Fibroblast of the aortic adventitia (primary cell): ENCODE data around the gene CD83. TPM values are rescaled to one million over a fixed set of nuclear protein-coding genes. Genes with fewer than 3 reads are reported as not detected.

ENCODE experiments used
- DNase-seq: peaks from one replicate; pipeline ENCODE4 v3.0.0-alpha.2; 2010; ENCODE audit warnings: low read depth
- H3K4me3 ChIP-seq: 2 replicates; pipeline ENCODE4 v1.5.1; 2011; ENCODE audit warnings: low read depth, mild to moderate bottlenecking, control low read depth, low read length, moderate library complexity
- total RNA-seq: library from RNA; depleted of rRNA; stranded (reverse); fragments of >200 nt; gene quantifications from 2 replicates; pipeline ENCODE4 v1.2.3, GENCODE V29; 2012; ENCODE audit warnings: low replicate concordance
- TF ChIP-seq, protein P1 (sequence below): IDR thresholded peaks from 2 replicates; pipeline ENCODE4 v1.5.1; 2011; ENCODE audit warnings: mild to moderate bottlenecking, low read length, control low read depth, inconsistent platforms; ENCODE audit not compliant: insufficient read depth

The CD83 gene
- total RNA-seq, 1 donor, result 1.4 TPM

- no peak for DNase-seq
- TF ChIP-seq, protein P1, sequence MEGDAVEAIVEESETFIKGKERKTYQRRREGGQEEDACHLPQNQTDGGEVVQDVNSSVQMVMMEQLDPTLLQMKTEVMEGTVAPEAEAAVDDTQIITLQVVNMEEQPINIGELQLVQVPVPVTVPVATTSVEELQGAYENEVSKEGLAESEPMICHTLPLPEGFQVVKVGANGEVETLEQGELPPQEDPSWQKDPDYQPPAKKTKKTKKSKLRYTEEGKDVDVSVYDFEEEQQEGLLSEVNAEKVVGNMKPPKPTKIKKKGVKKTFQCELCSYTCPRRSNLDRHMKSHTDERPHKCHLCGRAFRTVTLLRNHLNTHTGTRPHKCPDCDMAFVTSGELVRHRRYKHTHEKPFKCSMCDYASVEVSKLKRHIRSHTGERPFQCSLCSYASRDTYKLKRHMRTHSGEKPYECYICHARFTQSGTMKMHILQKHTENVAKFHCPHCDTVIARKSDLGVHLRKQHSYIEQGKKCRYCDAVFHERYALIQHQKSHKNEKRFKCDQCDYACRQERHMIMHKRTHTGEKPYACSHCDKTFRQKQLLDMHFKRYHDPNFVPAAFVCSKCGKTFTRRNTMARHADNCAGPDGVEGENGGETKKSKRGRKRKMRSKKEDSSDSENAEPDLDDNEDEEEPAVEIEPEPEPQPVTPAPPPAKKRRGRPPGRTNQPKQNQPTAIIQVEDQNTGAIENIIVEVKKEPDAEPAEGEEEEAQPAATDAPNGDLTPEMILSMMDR, result no peak
- no peak overlapping the region for H3K4me3 ChIP-seq
Observed at GRCh38 chr6:14128012-14128411, 10.4 kb downstream of the CD83 start.

DNA sequence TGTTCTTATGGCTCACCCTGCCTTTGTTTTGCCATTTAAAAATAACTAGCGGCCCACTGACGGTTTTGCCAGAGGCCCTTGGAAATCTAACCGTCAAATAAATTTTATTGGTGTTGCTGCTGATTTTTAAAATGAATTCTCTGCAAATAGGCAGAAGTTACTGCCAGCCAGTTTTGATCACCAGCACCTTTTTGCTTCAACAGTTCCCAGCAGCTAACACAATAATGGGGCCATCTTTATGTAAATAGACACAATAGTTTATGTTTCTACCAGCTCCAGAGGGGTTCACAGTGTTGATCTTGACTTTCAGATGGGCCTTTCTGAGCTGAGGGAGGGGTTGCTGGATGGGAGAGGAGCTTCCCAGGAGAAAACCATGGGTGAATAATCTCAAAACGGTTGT lies 11.2 kb downstream of the CD83 start:
- TF ChIP-seq, protein P1, result no peak
- no peak for DNase-seq

GRCh38 chr6:14129575-14129974 lies 12.0 kb downstream of the CD83 start:
- no peak overlapping the region for H3K4me3 ChIP-seq
- TF ChIP-seq, protein P1, result peak; percentile 75
- peak; percentile 80 for DNase-seq

More for the DNA sequence above, 11.2 kb downstream of the CD83 start:
- no peak overlapping the region for H3K4me3 ChIP-seq

GRCh38 chr6:14130435-14131075 lies 13.0 kb downstream of the CD83 start:
- DNase-seq, result peak; percentile 19
- TF ChIP-seq, protein P1, result no peak
- H3K4me3 ChIP-seq, result no peak overlapping the region

- TF ChIP-seq, protein P1, result no peak
- DNase-seq, result no peak
- no peak overlapping the region for H3K4me3 ChIP-seq
Observed at GRCh38 chr6:14131579-14131978, 14.0 kb downstream of the CD83 start.

DNA sequence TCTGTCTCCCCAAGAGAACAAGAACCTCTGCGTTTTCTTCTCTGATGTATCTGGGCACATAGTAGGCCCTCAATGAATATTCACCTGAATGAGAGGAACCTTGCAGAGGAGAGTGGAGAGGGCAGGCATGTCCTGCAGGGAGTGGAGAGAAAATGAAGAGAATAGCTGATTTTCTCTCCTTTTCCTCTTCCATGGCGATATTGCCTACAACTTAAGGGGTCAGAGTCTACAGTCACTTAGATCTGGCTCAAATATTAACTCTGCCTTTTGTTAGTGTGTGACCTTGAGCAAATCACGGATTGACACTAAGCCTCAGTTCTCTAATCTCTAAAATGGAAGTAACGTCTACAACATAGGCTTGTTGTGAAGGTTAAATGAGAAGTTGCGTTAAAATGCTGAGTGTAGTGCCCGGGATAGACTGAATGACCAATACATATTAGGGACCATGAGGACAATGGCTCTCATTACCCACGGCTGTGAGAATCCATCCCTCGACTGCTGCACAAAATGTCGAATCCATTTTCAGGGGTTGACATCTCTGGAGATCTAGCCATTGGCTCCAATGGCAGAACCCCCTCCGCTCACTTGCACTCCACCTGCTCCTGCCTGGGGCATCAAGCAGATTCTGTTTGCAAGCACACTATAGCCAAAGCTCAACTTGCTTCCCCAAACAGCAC lies 14.8 kb downstream of the CD83 start:
- H3K4me3 ChIP-seq, result no peak overlapping the region
- DNase-seq, result no peak
- TF ChIP-seq, protein P1, result no peak

DNA sequence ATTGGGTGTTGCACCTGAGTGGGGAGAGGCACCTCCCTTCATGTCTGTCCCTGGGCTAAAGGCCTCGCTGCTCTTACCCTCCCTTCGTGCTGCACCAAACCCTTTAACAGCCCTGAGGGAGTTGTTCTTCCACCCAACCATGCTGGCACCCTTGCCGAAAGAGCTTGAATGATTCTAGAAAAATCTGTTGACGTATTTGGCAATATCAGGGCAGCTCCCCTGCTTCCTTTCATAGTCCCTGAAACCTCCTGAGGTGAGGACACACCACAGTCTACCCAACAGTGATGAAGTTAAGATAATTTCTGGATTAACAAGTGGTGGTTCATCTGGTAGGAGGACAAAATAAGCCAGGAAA lies 15.3 kb downstream of the CD83 start:
- TF ChIP-seq, protein P1, result no peak
- DNase-seq, result no peak
- H3K4me3 ChIP-seq, result no peak overlapping the region
